DMS153 (cell line): ENCODE measurements around the gene KRTCAP2.
"Not testable (repeated sequence)": the region's sequence is repeated elsewhere in the genome, so short reads cannot be mapped to it uniquely, and the experiment has no call there.

Experiments used
- DNase-seq: peaks from one replicate; lab custom pipeline; 2025; lab: John Stamatoyannopoulos, UW

KRTCAP2 gene

GRCh38 chr1:155172732-155173477 lies at the start of gene KRTCAP2:
Gene KRTCAP2 (minus strand): TSS chr1:155173304. CDS start chr1:155173224, 80 bp downstream.
- DNase-seq = peak; percentile 97

- not testable (repeated sequence) for DNase-seq
Observed at GRCh38 chr1:155220211-155220965, 47.3 kb upstream of the KRTCAP2 start.

- peak; percentile 43 for DNase-seq
Observed at GRCh38 chr1:155219592-155220031, 46.5 kb upstream of the KRTCAP2 start.

GRCh38 chr1:155218854-155219591 lies 45.9 kb upstream of the KRTCAP2 start:
- DNase-seq = peak; percentile 86

GRCh38 chr1:155214702-155215101 lies 41.6 kb upstream of the KRTCAP2 start:
- not testable (repeated sequence) for DNase-seq

- DNase-seq = not testable (repeated sequence)
Observed at GRCh38 chr1:155212051-155212440, 38.9 kb upstream of the KRTCAP2 start.

- DNase-seq = not testable (repeated sequence)
Observed at GRCh38 chr1:155211381-155212050, 38.4 kb upstream of the KRTCAP2 start.

- no peak for DNase-seq
Observed at GRCh38 chr1:155210314-155211104, 37.4 kb upstream of the KRTCAP2 start.

GRCh38 chr1:155209312-155209721 lies 36.2 kb upstream of the KRTCAP2 start:
- no peak for DNase-seq

GRCh38 chr1:155208541-155209311 lies 35.6 kb upstream of the KRTCAP2 start, which contains the start of gene MTX1:
Gene MTX1 (plus strand): TSS chr1:155208695. CDS start chr1:155208805, 110 bp downstream.
- DNase-seq = peak; percentile 79

GRCh38 chr1:155207806-155208540 lies 34.9 kb upstream of the KRTCAP2 start, which contains the start of gene THBS3:
Gene THBS3 (minus strand): TSS chr1:155207897. CDS start chr1:155207876, 21 bp downstream.
- no peak for DNase-seq

GRCh38 chr1:155206891-155207805 lies 34.0 kb upstream of the KRTCAP2 start:
- DNase-seq = peak; percentile 80

- DNase-seq = no peak
Observed at GRCh38 chr1:155205969-155206593, 33.0 kb upstream of the KRTCAP2 start.

GRCh38 chr1:155205035-155205434 lies 31.9 kb upstream of the KRTCAP2 start:
- no peak for DNase-seq

GRCh38 chr1:155202731-155203515 lies 29.8 kb upstream of the KRTCAP2 start:
- no peak for DNase-seq

- no peak for DNase-seq
Observed at GRCh38 chr1:155202198-155202597, 29.1 kb upstream of the KRTCAP2 start.

GRCh38 chr1:155200920-155201319 lies 27.8 kb upstream of the KRTCAP2 start:
- no peak for DNase-seq
